Activated CD8-positive, alpha-beta T cell treated with anti-CD3 and anti-CD28 coated beads for 36 hours (primary cell): Measurements from ENCODE around the gene PARD3. TPM values are rescaled to one million over a fixed set of nuclear protein-coding genes. Genes with fewer than 3 reads are reported as not detected.

Experiments
- ATAC-seq: fragments of 200-7000 bp; cut with Tn5 transposase; one replicate; pipeline ENCODE4 v1.10.0; 2021; ENCODE audit warnings: mild to moderate bottlenecking, moderate library complexity
- CTCF ChIA-PET: fragments of 350-600 bp; sonication (Branson Sonifier 250); formaldehyde crosslinking; loops from one replicate; lab custom pipeline; 2021; ENCODE audit warnings: antibody characterized with exemption; lab: Charles Lee
- POLR2A ChIA-PET: fragments of 350-600 bp; sonication (Branson Sonifier 250); formaldehyde crosslinking; loops from one replicate; lab custom pipeline; 2021; ENCODE audit warnings: antibody characterized with exemption; lab: Charles Lee
- DNase-seq: peaks from one replicate; pipeline ENCODE4 v3.0.0-alpha.2; 2020
- H3K27ac Mint-ChIP-seq: one replicate; pipeline ENCODE4 v1.8.0; 2021; ENCODE audit warnings: mild to moderate bottlenecking, mixed read lengths
- H3K27me3 Mint-ChIP-seq: one replicate; pipeline ENCODE4 v1.8.0; 2021; ENCODE audit warnings: mixed read lengths
- H3K36me3 Mint-ChIP-seq: one replicate; pipeline ENCODE4 v1.8.0; 2021; ENCODE audit warnings: low read depth, mixed read lengths
- H3K4me1 Mint-ChIP-seq: one replicate; pipeline ENCODE4 v1.8.0; 2021; ENCODE audit warnings: low read depth, mixed read lengths
- H3K4me3 Mint-ChIP-seq: one replicate; pipeline ENCODE4 v1.8.0; 2021; ENCODE audit warnings: mild to moderate bottlenecking, moderate library complexity, mixed read lengths
- H3K9me3 Mint-ChIP-seq: one replicate; pipeline ENCODE4 v1.8.0; 2021; ENCODE audit warnings: mixed read lengths
- CTCF ChIP-seq: fragments of 200-600 bp; IDR thresholded peaks from one replicate; pipeline ENCODE4 v1.8.0; 2022; ENCODE audit warnings: antibody characterized with exemption, mild to moderate bottlenecking
- intact Hi-C: fragments of 100-400 bp; cut with micrococcal nuclease; formaldehyde crosslinking; loops from one replicate; pipeline ENCODE4 v1.10.0; 2022
- total RNA-seq, 2 experiments: library from RNA; stranded (reverse); gene quantifications; one replicate each; pipeline ENCODE4 v1.2.3, GENCODE V29; 2021

Gene PARD3
- total RNA-seq, 2 experiments from 2014 or later = 1.6 to 2.0 TPM

GRCh38 chr10:34492081-34492480 lies 323.0 kb downstream of the PARD3 start:
- no peak for TF ChIP-seq CTCF
- Mint-ChIP-seq H3K4me3 (no peak overlapping the region), H3K36me3 (no peaks in the 10 kb centered on the region), H3K4me1 (no peaks in the 10 kb centered on the region), H3K27me3 (no peaks in the 10 kb centered on the region), H3K27ac (no peak overlapping the region), H3K9me3 (no peaks in the 10 kb centered on the region)
- intact Hi-C loops = no loop called here
- ChIA-PET CTCF (no interaction called here), POLR2A (interaction anchor here (0.6 kb wide), 1 partner anchor 123 kb away, joined by 3 read pairs; no protein-coding TSS in a partner anchor)
- no peak for DNase-seq
- ATAC-seq = no peak

- no peak for ATAC-seq
- ChIA-PET POLR2A (interaction anchor here (0.6 kb wide), 1 partner anchor 123 kb away, joined by 3 read pairs; no protein-coding TSS in a partner anchor), CTCF (no interaction called here)
- DNase-seq = no peak
- intact Hi-C loops = no loop called here
- H3K27me3 Mint-ChIP-seq = no peaks in the 10 kb centered on the region
- H3K27ac Mint-ChIP-seq = no peak overlapping the region
- H3K36me3 Mint-ChIP-seq = no peaks in the 10 kb centered on the region
- H3K4me3 Mint-ChIP-seq = no peak overlapping the region
- no peaks in the 10 kb centered on the region for H3K9me3 Mint-ChIP-seq
- no peak for TF ChIP-seq CTCF
- H3K4me1 Mint-ChIP-seq = no peaks in the 10 kb centered on the region
Measured at GRCh38 chr10:34491678-34492077, 323.4 kb downstream of the PARD3 start.

GRCh38 chr10:34489973-34490745 lies 324.9 kb downstream of the PARD3 start:
- POLR2A ChIA-PET = no interaction called here
- no peak for DNase-seq
- Mint-ChIP-seq H3K27ac (no peak overlapping the region), H3K4me3 (no peak overlapping the region), H3K36me3 (no peaks in the 10 kb centered on the region), H3K9me3 (no peaks in the 10 kb centered on the region), H3K4me1 (no peaks in the 10 kb centered on the region), H3K27me3 (no peaks in the 10 kb centered on the region)
- intact Hi-C loops = loop anchor here (10.0 kb wide), 1 partner anchor 65 kb away; no protein-coding TSS in a partner anchor
- CTCF ChIA-PET = no interaction called here
- TF ChIP-seq CTCF = no peak
- ATAC-seq = no peak

GRCh38 chr10:34489411-34489810 lies 325.7 kb downstream of the PARD3 start:
- no peaks in the 10 kb centered on the region for H3K27me3 Mint-ChIP-seq
- H3K4me1 Mint-ChIP-seq = no peaks in the 10 kb centered on the region
- H3K27ac Mint-ChIP-seq = no peak overlapping the region
- ChIA-PET CTCF (no interaction called here), POLR2A (no interaction called here)
- no peak for TF ChIP-seq CTCF
- intact Hi-C loops = loop anchor here (10.0 kb wide), 1 partner anchor 65 kb away; no protein-coding TSS in a partner anchor
- ATAC-seq (no peak), DNase-seq (no peak)
- no peaks in the 10 kb centered on the region for H3K9me3 Mint-ChIP-seq
- no peak overlapping the region for H3K4me3 Mint-ChIP-seq
- H3K36me3 Mint-ChIP-seq = no peaks in the 10 kb centered on the region

- TF ChIP-seq CTCF = no peak
- ChIA-PET POLR2A (no interaction called here), CTCF (no interaction called here)
- Mint-ChIP-seq H3K27ac (no peak overlapping the region), H3K4me3 (no peak overlapping the region), H3K27me3 (no peaks in the 10 kb centered on the region), H3K9me3 (no peaks in the 10 kb centered on the region), H3K36me3 (no peaks in the 10 kb centered on the region), H3K4me1 (no peaks in the 10 kb centered on the region)
- intact Hi-C loops = loop anchor here (10.0 kb wide), 1 partner anchor 64 kb away; no protein-coding TSS in a partner anchor
- DNase-seq = no peak
- no peak for ATAC-seq
Measured at GRCh38 chr10:34488476-34489130, 326.5 kb downstream of the PARD3 start.
